Measurements from ENCODE around the gene RPL19. TPM values are rescaled to one million over a fixed set of nuclear protein-coding genes. Genes with fewer than 3 reads are reported as not detected.

RPL19 gene
- total RNA-seq, 2 donors from 2014 or later, result 1,534 to 2,029 TPM

- peaks cover 12% of the 10 kb centered on the region for H3K4me1 ChIP-seq
- ATAC-seq, result peak; percentile 22
- no peak for DNase-seq
- H3K4me3 ChIP-seq, result no peak overlapping the region
- H3K27ac ChIP-seq, result no peak overlapping the region
- no peaks in the 10 kb centered on the region for H3K36me3 ChIP-seq (replicated peaks in 1 of 2; ENCODE audit: insufficient read depth in 1 of 2, low read depth in 2 of 2)
- 52 to 57% methylated on average over 15 to 16 of the region's 16 CpGs for WGBS, 2 donors
- H3K9me3 ChIP-seq, result no peaks in the 10 kb centered on the region
- peaks cover 0 to 7% of the 10 kb centered on the region in 2 donors for H3K27me3 ChIP-seq
- TF ChIP-seq POLR2A (IDR thresholded peaks at IDR 0.05) (no peak), CTCF (IDR thresholded peaks at IDR 0.05) (no peak)
- intact Hi-C loops (cut with DNase I), result no loop called here
Observed at GRCh38 chr17:39212841-39213480, 12.9 kb downstream of the RPL19 start.

- no peak overlapping the region for H3K4me3 ChIP-seq
- H3K36me3 ChIP-seq (replicated peaks in 1 of 2; ENCODE audit: insufficient read depth in 1 of 2, low read depth in 2 of 2), result no peaks in the 10 kb centered on the region
- peaks cover 0 to 7% of the 10 kb centered on the region in 2 donors for H3K27me3 ChIP-seq
- 40 to 69% methylated on average over 1 to 8 of the region's 9 CpGs for WGBS, 2 donors
- H3K9me3 ChIP-seq, result no peaks in the 10 kb centered on the region
- H3K4me1 ChIP-seq, result peaks cover 12% of the 10 kb centered on the region
- intact Hi-C loops (cut with DNase I), result no loop called here
- DNase-seq (no peak), ATAC-seq (no peak)
- H3K27ac ChIP-seq, result no peak overlapping the region
- TF ChIP-seq POLR2A (IDR thresholded peaks at IDR 0.05), result no peak
- no peak for TF ChIP-seq CTCF (IDR thresholded peaks at IDR 0.05)
Observed at GRCh38 chr17:39213852-39214251, 13.8 kb downstream of the RPL19 start.

- ATAC-seq (no peak), DNase-seq (no peak)
- H3K27ac ChIP-seq, result no peak overlapping the region
- no peaks in the 10 kb centered on the region for H3K27me3 ChIP-seq
- TF ChIP-seq CTCF (IDR thresholded peaks at IDR 0.05) (no peak), POLR2A (IDR thresholded peaks at IDR 0.05) (no peak)
- H3K4me3 ChIP-seq, result no peak overlapping the region
- no peaks in the 10 kb centered on the region for H3K36me3 ChIP-seq (replicated peaks in 1 of 2; ENCODE audit: insufficient read depth in 1 of 2, low read depth in 2 of 2)
- intact Hi-C loops (cut with DNase I), result no loop called here
- 22 to 23% methylated on average over 17 to 24 of the region's 24 CpGs for WGBS, 2 donors
- H3K9me3 ChIP-seq, result no peaks in the 10 kb centered on the region
- no peaks in the 10 kb centered on the region for H3K4me1 ChIP-seq
Observed at GRCh38 chr17:39217734-39218369, 17.8 kb downstream of the RPL19 start.

GRCh38 chr17:39218906-39219305 lies 18.8 kb downstream of the RPL19 start:
- WGBS, 2 donors, result 65 to 66% methylated on average over 8 of the region's 8 CpGs

More at GRCh38 chr17:39218906-39219305, 18.8 kb downstream of the RPL19 start:
- ATAC-seq, result no peak
- DNase-seq, result no peak
- H3K4me1 ChIP-seq, result no peaks in the 10 kb centered on the region
- no peak overlapping the region for H3K27ac ChIP-seq
- no peaks in the 10 kb centered on the region for H3K36me3 ChIP-seq (replicated peaks in 1 of 2; ENCODE audit: insufficient read depth in 1 of 2, low read depth in 2 of 2)
- TF ChIP-seq CTCF (IDR thresholded peaks at IDR 0.05) (no peak), POLR2A (IDR thresholded peaks at IDR 0.05) (no peak)
- H3K9me3 ChIP-seq, result no peaks in the 10 kb centered on the region
- no peaks in the 10 kb centered on the region for H3K27me3 ChIP-seq
- intact Hi-C loops (cut with DNase I), result no loop called here
- no peak overlapping the region for H3K4me3 ChIP-seq

Data from body of pancreas (tissue), 4 donors.